ENCODE results near the gene YPEL5.

- TF ChIP-seq POLR2A (IDR thresholded peaks at IDR 0.05): no peak
- TF ChIP-seq CTCF (IDR thresholded peaks at IDR 0.05): no peak
Observed at GRCh38 chr2:30195016-30195415, 48.2 kb downstream of the YPEL5 start.

Measured in testis (tissue), 2 donors.